NCI-H1048 (cell line): Measurements from ENCODE around the gene ATP11A.
"Not testable (repeated sequence)": the region's sequence is repeated elsewhere in the genome, so short reads cannot be mapped to it uniquely, and the experiment has no call there.

Source experiments
- DNase-seq: peaks from one replicate; lab custom pipeline; 2025; lab: John Stamatoyannopoulos, UW

The ATP11A gene

DNA sequence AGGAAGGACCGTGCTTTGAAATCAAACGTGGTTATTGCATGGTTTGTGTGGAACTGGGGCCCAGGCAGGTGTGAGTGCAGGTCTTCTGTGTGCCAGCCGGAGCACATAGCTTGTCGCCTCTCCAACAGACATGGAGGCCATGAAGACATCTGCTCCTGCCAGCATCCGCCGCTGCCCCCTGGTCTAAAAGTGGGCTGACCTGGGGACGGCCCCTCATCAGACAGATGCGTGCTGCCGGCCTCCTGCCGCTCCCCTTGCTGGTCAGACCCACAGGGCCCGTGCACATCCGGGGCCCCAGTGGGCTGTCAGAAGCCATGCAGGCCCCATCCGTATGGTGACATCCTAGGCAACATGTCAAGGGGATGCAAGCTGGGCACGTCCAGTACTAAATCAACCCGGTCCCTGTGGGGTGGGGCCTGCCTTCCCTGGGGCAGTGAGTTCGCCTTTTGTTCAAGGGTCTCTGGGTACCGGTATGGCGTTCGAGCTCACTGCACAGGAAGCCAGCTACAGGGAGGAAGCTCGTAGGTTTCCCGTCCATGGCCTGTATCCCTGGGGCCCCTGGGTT lies 191.2 kb downstream of the ATP11A start:
- no peak for DNase-seq

- no peak for DNase-seq
Measured at GRCh38 chr13:112881656-112882554, 192.1 kb downstream of the ATP11A start.

DNA sequence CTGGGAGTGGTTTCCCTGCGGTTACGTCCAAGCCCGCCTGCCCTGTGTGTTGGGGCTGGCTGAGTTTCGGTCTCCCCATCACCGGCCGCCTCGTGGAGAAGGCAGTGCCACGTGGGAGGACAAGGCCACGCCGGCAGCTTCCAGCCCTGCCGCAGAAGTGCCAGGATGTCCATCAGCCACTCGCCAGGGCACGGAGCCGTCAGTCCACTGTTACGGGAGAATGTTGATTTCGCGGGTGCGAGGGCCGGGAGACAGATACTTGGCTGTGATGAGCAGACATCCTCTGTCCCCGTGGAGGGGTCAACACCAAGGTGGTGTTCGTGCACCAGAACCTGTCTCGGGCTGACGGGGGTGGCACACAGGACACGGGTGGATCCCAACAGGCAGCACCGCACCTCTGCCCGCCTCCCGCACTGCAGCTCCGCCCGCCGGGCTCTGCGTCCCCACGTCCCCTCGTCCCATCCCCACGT lies 192.8 kb downstream of the ATP11A start:
- no peak for DNase-seq

GRCh38 chr13:112883241-112883945 lies 193.6 kb downstream of the ATP11A start:
- DNase-seq: no peak

DNA sequence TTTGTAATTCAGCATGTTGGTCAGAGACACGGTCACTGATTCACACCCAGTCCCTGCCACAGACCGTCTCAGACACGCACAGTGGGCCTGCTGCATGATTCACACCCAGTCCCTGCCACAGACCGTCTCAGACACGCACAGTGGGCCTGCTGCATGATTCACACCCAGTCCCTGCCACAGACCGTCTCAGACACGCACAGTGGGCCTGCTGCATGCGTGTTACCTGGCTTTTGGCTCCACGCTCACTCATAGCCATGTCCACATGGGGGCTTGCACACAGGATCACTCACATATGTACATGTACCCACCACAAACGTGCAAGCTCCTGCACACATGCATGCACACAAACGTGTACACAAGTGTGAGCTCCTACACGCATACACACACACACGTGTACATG lies 194.9 kb downstream of the ATP11A start:
- DNase-seq: not testable (repeated sequence)

GRCh38 chr13:112885242-112885781 lies 195.5 kb downstream of the ATP11A start:
- no peak for DNase-seq

DNA sequence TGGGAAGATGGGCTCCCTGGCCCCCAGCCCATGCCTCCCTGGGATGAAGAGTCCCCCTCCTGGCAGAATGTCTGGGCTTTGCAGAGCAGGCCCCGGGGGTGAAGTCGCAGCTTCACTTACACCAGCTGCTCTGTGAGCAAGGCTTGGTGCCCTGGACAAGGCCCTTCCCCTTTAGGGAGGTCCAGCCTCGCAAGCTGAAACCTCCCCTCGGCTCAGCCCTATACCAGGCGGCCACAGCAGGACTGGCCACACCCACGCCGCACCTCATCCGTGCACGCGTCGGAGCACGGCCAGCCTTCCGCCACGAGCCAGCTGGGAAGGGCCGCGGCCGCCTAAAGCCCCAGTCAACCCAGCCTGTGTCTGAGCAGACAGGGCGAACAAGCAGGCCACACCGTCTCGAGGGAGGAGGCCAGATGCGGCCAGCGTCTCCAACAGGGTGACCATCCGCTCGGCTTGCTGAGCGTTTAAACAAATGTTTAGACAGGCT lies 196.0 kb downstream of the ATP11A start:
- peak; percentile 38 for DNase-seq

DNA sequence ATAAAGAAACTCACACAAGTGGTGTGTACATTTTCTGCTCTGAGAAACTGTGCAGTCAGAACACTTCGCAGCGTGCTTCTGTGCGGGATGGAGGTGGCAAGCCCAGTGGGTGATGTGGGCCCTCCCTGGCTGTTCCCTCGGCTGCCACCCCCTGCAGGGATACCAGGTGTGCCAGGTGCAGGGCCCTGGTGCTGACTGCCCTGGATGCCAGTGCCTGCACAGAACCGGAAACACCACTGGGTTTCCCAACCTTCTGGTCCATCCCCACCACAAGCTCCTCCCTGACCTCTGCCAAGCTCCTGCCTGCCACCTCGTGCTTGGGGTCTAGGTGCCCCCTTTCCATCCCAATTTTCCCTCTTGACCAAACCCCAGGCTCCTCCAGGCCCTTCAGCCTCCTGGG lies 197.3 kb downstream of the ATP11A start:
- no peak for DNase-seq

GRCh38 chr13:112887557-112887991 lies 197.7 kb downstream of the ATP11A start:
- no peak for DNase-seq

DNA sequence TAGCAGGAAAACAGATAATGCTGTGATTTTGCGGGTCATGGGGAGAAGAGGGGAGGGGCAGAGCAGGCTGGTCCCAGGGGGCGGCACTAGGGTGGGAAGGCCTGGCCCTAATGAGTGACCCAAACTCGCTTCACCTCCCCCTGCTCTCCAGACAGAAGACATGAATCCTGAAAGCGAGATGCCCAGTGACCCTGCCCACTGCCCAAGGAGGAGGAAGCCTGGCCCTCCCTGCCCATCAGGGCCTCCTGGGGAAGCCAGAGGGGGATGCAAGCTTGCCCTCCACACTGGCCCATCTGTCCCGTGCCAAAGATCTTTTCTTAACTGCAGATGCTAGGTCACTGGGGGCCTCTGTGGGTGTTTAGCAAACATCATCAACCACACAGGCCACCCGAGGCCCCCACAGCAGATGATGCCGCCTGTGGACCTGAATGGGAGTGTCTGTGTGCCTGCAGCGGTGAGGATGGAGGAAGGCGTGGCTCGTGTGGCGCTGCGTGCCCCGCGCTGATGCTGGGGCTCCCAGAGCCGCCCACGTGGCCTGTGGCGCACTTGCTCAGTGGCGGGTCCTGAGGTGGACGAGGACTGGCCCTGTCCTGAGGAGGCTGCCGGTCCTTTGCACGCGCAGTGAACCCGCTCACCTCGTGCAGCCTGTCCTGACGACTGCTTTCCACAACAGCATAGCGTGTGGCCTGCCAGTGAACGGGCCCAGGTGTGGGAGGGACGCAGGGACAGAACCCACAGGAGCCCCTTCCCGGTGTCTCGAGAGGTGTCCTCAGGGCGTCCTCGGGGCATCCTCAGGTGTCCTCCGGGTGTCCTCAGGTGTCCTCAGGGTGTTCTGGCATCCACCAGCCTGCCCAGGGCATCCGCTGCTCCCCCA lies 198.6 kb downstream of the ATP11A start:
- no peak for DNase-seq

GRCh38 chr13:112889351-112890290 lies 199.8 kb downstream of the ATP11A start:
- DNase-seq: no peak

- no peak for DNase-seq
Measured at GRCh38 chr13:112890316-112891145, 200.7 kb downstream of the ATP11A start.

GRCh38 chr13:112891477-112892401 lies 201.9 kb downstream of the ATP11A start:
- no peak for DNase-seq

GRCh38 chr13:112892426-112893206 lies 202.8 kb downstream of the ATP11A start:
- DNase-seq: no peak

GRCh38 chr13:112893207-112893569 lies 203.3 kb downstream of the ATP11A start:
- no peak for DNase-seq

DNA sequence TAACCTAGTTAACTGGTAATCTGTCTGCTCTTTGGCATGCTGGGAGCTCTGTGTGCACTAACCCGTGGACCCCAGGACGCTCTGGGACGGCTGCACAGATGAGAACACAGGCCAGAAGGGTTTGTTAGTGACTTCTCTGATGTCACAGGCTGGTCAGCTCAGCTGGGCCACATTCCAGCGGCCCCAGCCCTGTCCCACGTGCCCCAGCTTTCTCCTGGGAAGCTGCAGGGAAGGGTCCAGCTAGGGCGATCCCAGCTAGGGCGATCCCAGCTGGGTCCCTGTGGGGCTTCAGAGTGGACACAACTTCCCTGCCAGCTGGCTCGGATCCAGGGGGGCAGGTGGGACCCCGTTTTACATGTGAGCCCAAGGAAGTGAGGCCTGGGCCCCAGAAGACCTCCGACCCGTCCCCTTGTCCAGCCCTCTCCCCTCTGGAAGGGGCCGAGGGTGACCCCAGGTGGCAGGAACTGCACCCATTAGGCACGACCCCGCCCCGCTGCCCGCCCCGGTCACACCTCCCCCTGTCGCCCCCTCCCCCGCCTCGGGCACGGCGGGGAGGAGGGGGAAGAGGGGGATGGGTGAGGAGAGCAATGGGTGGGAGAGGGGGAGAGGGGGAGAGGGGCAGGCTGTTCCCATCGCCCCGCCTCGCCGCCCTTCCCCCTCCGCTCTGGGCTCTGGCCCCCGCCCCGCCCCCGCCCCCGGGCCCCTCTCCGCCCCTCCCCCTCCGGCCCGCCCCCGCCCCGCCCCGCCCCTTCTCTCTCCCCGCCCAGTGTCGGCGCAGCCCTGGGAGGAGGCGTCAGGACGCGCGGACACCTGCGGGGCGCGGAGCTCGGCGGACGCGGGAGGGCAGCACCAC lies 204.0 kb downstream of the ATP11A start:
- DNase-seq: no peak

DNA sequence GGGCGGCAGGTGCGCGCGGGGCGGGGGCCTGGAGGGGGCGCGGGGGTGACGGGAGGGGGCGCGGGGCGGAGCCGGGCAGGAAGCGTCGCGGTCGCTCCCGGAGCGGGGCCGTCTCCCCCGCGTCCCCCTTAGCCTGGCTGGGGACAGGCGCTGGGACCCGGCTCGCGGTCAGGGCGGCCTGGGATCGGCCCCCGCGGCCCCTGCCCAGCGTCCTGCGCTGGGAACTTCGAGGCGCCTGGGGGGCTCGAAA lies 204.5 kb downstream of the ATP11A start:
- no peak for DNase-seq
